WTC11 (cell line): ENCODE results near the gene IPO4. TPM values are rescaled to one million over a fixed set of nuclear protein-coding genes. Genes with fewer than 3 reads are reported as not detected.
A peak's percentile ranks its signal among the peaks of the same experiment; 100 is the strongest.

Experiments used
- ATAC-seq: fragments of 200-7000 bp; cut with Tn5 transposase; 2 replicates; pipeline ENCODE4 v1.10.0; 2021; ENCODE audit warnings: mild to moderate bottlenecking, moderate library complexity
- CTCF ChIA-PET: fragments of 300-600 bp; sonication (Branson Sonifier 250); formaldehyde crosslinking; loops from one replicate; lab custom pipeline; 2021; ENCODE audit warnings: antibody characterized with exemption; lab: Charles Lee
- POLR2A ChIA-PET: fragments of 350-600 bp; sonication (Branson Sonifier 250); formaldehyde crosslinking; loops from one replicate; lab custom pipeline; 2021; ENCODE audit warnings: antibody characterized with exemption; lab: Charles Lee
- DNase-seq: peaks from one replicate; pipeline ENCODE4 v3.0.0; 2021; ENCODE audit warnings: low spot score
- H3K27ac Mint-ChIP-seq: 2 replicates; pipeline ENCODE4 v1.8.0; 2021; ENCODE audit warnings: mixed read lengths
- H3K27me3 Mint-ChIP-seq: 2 replicates; pipeline ENCODE4 v1.8.0; 2021; ENCODE audit warnings: low read depth, mild to moderate bottlenecking, moderate library complexity, mixed read lengths
- H3K36me3 Mint-ChIP-seq: 2 replicates; pipeline ENCODE4 v1.8.0; 2021; ENCODE audit warnings: mixed read lengths
- H3K4me1 Mint-ChIP-seq: 2 replicates; pipeline ENCODE4 v1.8.0; 2022; ENCODE audit warnings: mixed read lengths
- H3K4me3 Mint-ChIP-seq: 2 replicates; pipeline ENCODE4 v1.8.0; 2021; ENCODE audit warnings: mild to moderate bottlenecking, moderate library complexity, mixed read lengths
- H3K9me3 Mint-ChIP-seq: 2 replicates; pipeline ENCODE4 v1.8.0; 2021; ENCODE audit warnings: mixed read lengths
- ATF2 ChIP-seq: sonication (generic); formaldehyde crosslinking; IDR thresholded peaks from 2 replicates; pipeline ENCODE4 v1.8.1; 2022; ENCODE audit warnings: low read depth, missing genetic modification reagents, borderline replicate concordance
- CTCF ChIP-seq: fragments of 200-600 bp; IDR thresholded peaks from 2 replicates; pipeline ENCODE4 v1.8.0; 2022; ENCODE audit warnings: antibody characterized with exemption
- E2F4 ChIP-seq: sonication (generic); formaldehyde crosslinking; IDR thresholded peaks from 2 replicates; pipeline ENCODE4 v1.8.1; 2022; ENCODE audit warnings: low read depth, mild to moderate bottlenecking, moderate library complexity, missing genetic modification reagents, borderline replicate concordance
- E2F5 ChIP-seq: sonication (generic); formaldehyde crosslinking; IDR thresholded peaks from 2 replicates; pipeline ENCODE4 v1.8.1; 2022; ENCODE audit warnings: mild to moderate bottlenecking, moderate library complexity, missing genetic modification reagents
- FOXK1 ChIP-seq: sonication (generic); formaldehyde crosslinking; IDR thresholded peaks from 2 replicates; pipeline ENCODE4 v1.8.0; 2022; ENCODE audit warnings: mild to moderate bottlenecking, moderate library complexity, missing genetic modification reagents
- GTF2I ChIP-seq: fragments of 250-450 bp; sonication (Bioruptor Pico); conservative IDR thresholded peaks from 2 replicates; pipeline ENCODE4 v1.4.0; 2021; ENCODE audit warnings: mild to moderate bottlenecking
- IRF2 ChIP-seq: sonication (generic); formaldehyde crosslinking; IDR thresholded peaks from 2 replicates; pipeline ENCODE4 v1.8.0; 2022; ENCODE audit warnings: low read depth, missing genetic modification reagents, borderline replicate concordance
- JAZF1 ChIP-seq: fragments of 250-450 bp; sonication (Bioruptor Pico); IDR thresholded peaks from 2 replicates; pipeline ENCODE4 v1.9.0; 2021; ENCODE audit warnings: moderate library complexity, mild to moderate bottlenecking, inconsistent platforms
- NFE2L1 ChIP-seq: sonication (generic); formaldehyde crosslinking; IDR thresholded peaks from 2 replicates; pipeline ENCODE4 v1.8.1; 2023; ENCODE audit warnings: missing genetic modification reagents
- RORB ChIP-seq: fragments of 250-450 bp; sonication (Bioruptor Pico); IDR thresholded peaks from 2 replicates; pipeline ENCODE4 v1.9.0; 2021; ENCODE audit warnings: mild to moderate bottlenecking
- SOX15 ChIP-seq: fragments of 250-450 bp; sonication (Bioruptor Pico); IDR thresholded peaks from 2 replicates; pipeline ENCODE4 v1.9.0; 2021; ENCODE audit warnings: mild to moderate bottlenecking
- SP1 ChIP-seq: sonication (generic); formaldehyde crosslinking; conservative IDR thresholded peaks from 2 replicates; pipeline ENCODE4 v1.8.1; 2022; ENCODE audit warnings: missing genetic modification reagents
- STAT6 ChIP-seq: sonication (generic); formaldehyde crosslinking; conservative IDR thresholded peaks from 2 replicates; pipeline ENCODE4 v1.8.1; 2023; ENCODE audit warnings: mild to moderate bottlenecking, low read depth, missing genetic modification reagents, moderate library complexity
- TCF7 ChIP-seq: sonication (generic); formaldehyde crosslinking; IDR thresholded peaks from 2 replicates; pipeline ENCODE4 v1.8.0; 2022; ENCODE audit warnings: mild to moderate bottlenecking, low read depth, missing genetic modification reagents, moderate library complexity
- TP53 ChIP-seq: sonication (generic); formaldehyde crosslinking; IDR thresholded peaks from 2 replicates; pipeline ENCODE4 v1.8.1; 2023; ENCODE audit warnings: mild to moderate bottlenecking, missing genetic modification reagents
- ZNF138 ChIP-seq: sonication (generic); formaldehyde crosslinking; conservative IDR thresholded peaks from 2 replicates; pipeline ENCODE4 v1.8.1; 2022; ENCODE audit warnings: mild to moderate bottlenecking, moderate library complexity, missing genetic modification reagents
- ZNF232 ChIP-seq: sonication (generic); formaldehyde crosslinking; IDR thresholded peaks from 2 replicates; pipeline ENCODE4 v1.8.0; 2022; ENCODE audit warnings: mild to moderate bottlenecking, missing genetic modification reagents
- ZNF416 ChIP-seq: fragments of 250-450 bp; sonication (Bioruptor Pico); IDR thresholded peaks from 2 replicates; pipeline ENCODE4 v1.9.0; 2021; ENCODE audit warnings: mild to moderate bottlenecking, inconsistent platforms
- ZNF512 ChIP-seq: sonication (generic); formaldehyde crosslinking; IDR thresholded peaks from 2 replicates; pipeline ENCODE4 v1.8.1; 2022; ENCODE audit warnings: missing genetic modification reagents, borderline replicate concordance
- ZNF532 ChIP-seq: fragments of 250-450 bp; sonication (Bioruptor Pico); IDR thresholded peaks from 2 replicates; pipeline ENCODE4 v1.9.0; 2021; ENCODE audit warnings: mild to moderate bottlenecking, borderline replicate concordance
- ZNF671 ChIP-seq: fragments of 250-450 bp; sonication (Bioruptor Pico); IDR thresholded peaks from 2 replicates; pipeline ENCODE4 v1.8.0; 2021; ENCODE audit warnings: mild to moderate bottlenecking
- total RNA-seq: library from RNA; stranded (reverse); gene quantifications from 3 replicates; pipeline ENCODE4 v1.2.3, GENCODE V29; 2021

The IPO4 gene
- total RNA-seq, 1 experiment from 2014 or later, result 128 TPM

GRCh38 chr14:24188251-24189058 lies at the start of gene IPO4 (continued):
- TF ChIP-seq E2F4 (CRISPR knock-in tag) (no peak), SP1 (CRISPR knock-in tag) (peak; percentile 88), CTCF (no peak), FOXK1 (CRISPR knock-in tag) (peak; percentile 85), TP53 (CRISPR knock-in tag) (peak; percentile 84), TCF7 (CRISPR knock-in tag) (no peak), ZNF232 (CRISPR knock-in tag) (peak; percentile 63; the same call in 1 of the 2 replicates), STAT6 (CRISPR knock-in tag) (0 out of 2 replicates have a peak, but pooled peaks have one; percentile 75), IRF2 (CRISPR knock-in tag) (no peak), ZNF671 (CRISPR knock-in tag) (no peak), GTF2I (no peak), SOX15 (CRISPR knock-in tag) (no peak), ZNF138 (CRISPR knock-in tag) (peak; percentile 72; the same call in 1 of the 2 replicates), ZNF512 (CRISPR knock-in tag) (no peak), ZNF416 (CRISPR knock-in tag) (no peak), E2F5 (CRISPR knock-in tag) (peak; percentile 83; the same call in 1 of the 2 replicates), JAZF1 (CRISPR knock-in tag) (no peak)

GRCh38 chr14:24238123-24238522 lies 49.5 kb upstream of the IPO4 start:
- peaks cover 21% of the 10 kb centered on the region for H3K4me1 Mint-ChIP-seq
- ATAC-seq (no peak), DNase-seq (no peak)
- no peak overlapping the region for H3K27ac Mint-ChIP-seq
- TF ChIP-seq ATF2, result no peak
- no peak for TF ChIP-seq RORB
- TF ChIP-seq ZNF532 (CRISPR knock-in tag), result no peak
- TF ChIP-seq NFE2L1 (CRISPR knock-in tag), result no peak
- ChIA-PET CTCF (interaction anchor here (1.3 kb wide), 1 partner anchor 70 kb away, joined by 3 read pairs; the partner anchor contains the start of gene CIDEB), POLR2A (interaction anchor here (1.1 kb wide), 1 partner anchor 62 kb away, joined by 4 read pairs; the partner anchor contains the start of genes DHRS1 and NOP9)
- no peaks in the 10 kb centered on the region for H3K27me3 Mint-ChIP-seq
- no peaks in the 10 kb centered on the region for H3K9me3 Mint-ChIP-seq
- H3K36me3 Mint-ChIP-seq, result peaks cover 55% of the 10 kb centered on the region
- no peak overlapping the region for H3K4me3 Mint-ChIP-seq
